RWPE2 (cell line): ENCODE measurements around the gene LENG9.
A peak's percentile ranks its signal among the peaks of the same experiment; 100 is the strongest.

Experiments used
- ATAC-seq: fragments of 200-7000 bp; cut with Tn5 transposase; 3 replicates; pipeline ENCODE4 v1.9.1; 2021; ENCODE audit warnings: low read depth
- DNase-seq: peaks from one replicate; pipeline ENCODE4 v3.0.0-alpha.2; 2020; ENCODE audit warnings: low spot score
- H3K27ac ChIP-seq: fragments of 450-650 bp; 2 replicates; pipeline ENCODE4 v1.5.1; 2017; ENCODE audit warnings: mild to moderate bottlenecking; ENCODE audit not compliant: poor library complexity, severe bottlenecking
- H3K27me3 ChIP-seq: fragments of 250-450 bp; sonication (Bioruptor Pico); 2 replicates; pipeline ENCODE4 v1.5.1; 2021; ENCODE audit warnings: mild to moderate bottlenecking, moderate library complexity; ENCODE audit not compliant: insufficient read depth, poor library complexity, severe bottlenecking
- H3K36me3 ChIP-seq: fragments of 250-450 bp; sonication (Bioruptor Pico); 2 replicates; pipeline ENCODE4 v1.5.1; 2020; ENCODE audit warnings: low read depth, mild to moderate bottlenecking, moderate library complexity
- H3K4me1 ChIP-seq: fragments of 250-450 bp; sonication (Bioruptor Pico); 2 replicates; pipeline ENCODE4 v1.5.1; 2021; ENCODE audit warnings: mild to moderate bottlenecking, moderate library complexity; ENCODE audit not compliant: insufficient read depth, poor library complexity, severe bottlenecking
- H3K4me3 ChIP-seq: fragments of 250-450 bp; sonication (Bioruptor Pico); 2 replicates; pipeline ENCODE4 v1.5.1; 2021; ENCODE audit warnings: mild to moderate bottlenecking, moderate library complexity; ENCODE audit not compliant: severe bottlenecking
- H3K9me3 ChIP-seq: fragments of 250-450 bp; sonication (Bioruptor Pico); 2 replicates; pipeline ENCODE4 v1.5.1; 2021; ENCODE audit warnings: mild to moderate bottlenecking, moderate library complexity; ENCODE audit not compliant: severe bottlenecking
- CTCF ChIP-seq: fragments of 450-650 bp; IDR thresholded peaks from one replicate; pipeline ENCODE4 v1.5.1; 2017; ENCODE audit warnings: mild to moderate bottlenecking, moderate library complexity; ENCODE audit not compliant: poor library complexity, severe bottlenecking

The LENG9 gene

GRCh38 chr19:54475706-54476105, 12.1 kb upstream of the LENG9 start:
- no peak for ATAC-seq
- H3K4me1 ChIP-seq, result peaks cover 2% of the 10 kb centered on the region
- no peak overlapping the region for H3K27ac ChIP-seq
- H3K36me3 ChIP-seq, result no peaks in the 10 kb centered on the region
- no peaks in the 10 kb centered on the region for H3K27me3 ChIP-seq
- DNase-seq, result no peak
- TF ChIP-seq CTCF, result no peak
- no peaks in the 10 kb centered on the region for H3K9me3 ChIP-seq
- no peak overlapping the region for H3K4me3 ChIP-seq

- H3K9me3 ChIP-seq, result no peaks in the 10 kb centered on the region
- no peak for DNase-seq
- TF ChIP-seq CTCF, result no peak
- no peak overlapping the region for H3K4me3 ChIP-seq
- peaks cover 13% of the 10 kb centered on the region for H3K4me1 ChIP-seq
- no peaks in the 10 kb centered on the region for H3K36me3 ChIP-seq
- no peak; the same call in 2 of the 3 replicates for ATAC-seq
- H3K27ac ChIP-seq, result peak overlapping the region; percentile 34
- H3K27me3 ChIP-seq, result no peaks in the 10 kb centered on the region
Measured at GRCh38 chr19:54473892-54474372, 10.4 kb upstream of the LENG9 start.

- Histone ChIP-seq H3K4me1 (peaks cover 13% of the 10 kb centered on the region), H3K9me3 (no peaks in the 10 kb centered on the region), H3K27ac (peak within 1 kb of the TSS; percentile 34), H3K4me3 (peak within 1 kb of the TSS; percentile 28), H3K36me3 (no peaks in the 10 kb centered on the region), H3K27me3 (no peaks in the 10 kb centered on the region)
- ATAC-seq (peak; percentile 72), DNase-seq (no peak)
- no peak for TF ChIP-seq CTCF
Measured at GRCh38 chr19:54473071-54473891, 9.7 kb upstream of the LENG9 start, which contains the start of gene CDC42EP5. CDC42EP5 (minus strand) TSS chr19:54473296; CDS start chr19:54465547, 7,749 bp downstream.

- Histone ChIP-seq H3K4me1 (peaks cover 13% of the 10 kb centered on the region), H3K27ac (peak overlapping the region; percentile 29), H3K36me3 (no peaks in the 10 kb centered on the region), H3K9me3 (no peaks in the 10 kb centered on the region), H3K4me3 (peak overlapping the region; percentile 25), H3K27me3 (no peaks in the 10 kb centered on the region)
- ATAC-seq (peak; percentile 34; the same call in 2 of the 3 replicates), DNase-seq (peak; percentile 67)
- TF ChIP-seq CTCF, result no peak
Measured at GRCh38 chr19:54470991-54471782, 7.6 kb upstream of the LENG9 start.
